ENCODE results near the gene IQCK.

IQCK gene

GRCh38 chr16:19837331-19837980, 119.4 kb downstream of the IQCK start:
- TF ChIP-seq HDGF (IDR thresholded peaks at IDR 0.05; ENCODE audit: borderline replicate concordance) = no peak
- TF ChIP-seq NFRKB (IDR thresholded peaks at IDR 0.05) = no peak
- TF ChIP-seq FOXK2 (IDR thresholded peaks at IDR 0.05) = no peak
- TF ChIP-seq FOXA1 (IDR thresholded peaks at IDR 0.05) = no peak
- no peak for TF ChIP-seq ELF4 (IDR thresholded peaks at IDR 0.05)
- TF ChIP-seq CTBP1 (IDR thresholded peaks at IDR 0.05; ENCODE audit: borderline replicate concordance) = no peak
- no peak for TF ChIP-seq L3MBTL2 (conservative IDR thresholded peaks at IDR 0.05)
- TF ChIP-seq LEF1 (IDR thresholded peaks at IDR 0.05; ENCODE audit: borderline replicate concordance) = no peak
- ChIA-PET POLR2A (no interaction called here), CTCF (interaction anchor here (0.7 kb wide), 1 partner anchor 19 kb away, joined by 3 read pairs; no protein-coding TSS in a partner anchor)
- DNase-seq (ENCODE audit: extremely low spot score) = no peak

GRCh38 chr16:19837984-19838707, 120.1 kb downstream of the IQCK start:
- ChIA-PET POLR2A (no interaction called here), CTCF (interaction anchor here (0.6 to 0.7 kb wide), 2 partner anchors 20 to 28 kb away, joined by 3 to 5 read pairs; no protein-coding TSS in a partner anchor)
- DNase-seq (ENCODE audit: extremely low spot score) = no peak
- no peak for TF ChIP-seq FOXA1 (IDR thresholded peaks at IDR 0.05)
- TF ChIP-seq ELF4 (IDR thresholded peaks at IDR 0.05) = no peak
- no peak for TF ChIP-seq FOXM1 (IDR thresholded peaks at IDR 0.05; ENCODE audit: borderline replicate concordance)
- TF ChIP-seq ZNF384 (IDR thresholded peaks at IDR 0.05) = no peak

DNA sequence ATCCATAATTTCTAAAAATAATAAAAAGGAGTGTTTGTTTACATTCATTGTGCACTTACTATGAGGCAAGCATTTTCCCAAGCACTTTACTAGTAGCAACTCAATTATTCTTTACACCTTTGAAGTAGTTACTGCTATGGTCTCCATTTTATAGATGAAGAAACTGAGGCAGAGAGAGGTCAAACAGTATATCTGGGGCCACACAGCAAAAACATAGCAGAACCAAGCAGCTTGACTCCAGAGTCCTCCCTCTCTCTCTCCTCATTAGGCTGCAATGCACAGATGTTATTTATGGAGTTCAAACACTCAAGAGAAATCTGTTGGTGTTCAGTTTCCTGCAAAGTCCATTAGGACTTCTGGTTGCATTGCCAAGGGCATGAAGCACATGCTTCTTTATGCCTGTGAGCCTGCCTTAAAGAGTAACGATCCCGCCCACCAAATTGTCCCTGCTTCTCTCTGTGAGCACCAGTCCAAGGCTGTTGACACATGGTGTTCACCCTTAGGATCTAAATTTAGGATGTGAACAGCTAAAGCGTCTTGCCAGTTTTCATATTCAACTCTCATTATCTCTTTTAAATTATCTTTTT, 122.5 kb downstream of the IQCK start:
- no peak for DNase-seq (ENCODE audit: extremely low spot score)
- ChIA-PET POLR2A (no interaction called here), CTCF (no interaction called here)
- TF ChIP-seq CTBP1 (IDR thresholded peaks at IDR 0.05; ENCODE audit: borderline replicate concordance) = no peak
- no peak for TF ChIP-seq SP1 (IDR thresholded peaks at IDR 0.05)
- no peak for TF ChIP-seq ZNF384 (IDR thresholded peaks at IDR 0.05)
- no peak for TF ChIP-seq FOXM1 (IDR thresholded peaks at IDR 0.05; ENCODE audit: borderline replicate concordance)

GRCh38 chr16:19841184-19841583, 123.1 kb downstream of the IQCK start:
- ChIA-PET POLR2A (no interaction called here), CTCF (interaction anchor here (0.6 kb wide), 2 partner anchors 66 to 67 kb away, joined by 3 to 9 read pairs; no protein-coding TSS in a partner anchor)
- no peak for DNase-seq (ENCODE audit: extremely low spot score)
- TF ChIP-seq NFRKB (IDR thresholded peaks at IDR 0.05) (no peak), SUZ12 (IDR thresholded peaks at IDR 0.05) (no peak), PKNOX1 (IDR thresholded peaks at IDR 0.05) (no peak), HDGF (IDR thresholded peaks at IDR 0.05; ENCODE audit: borderline replicate concordance) (no peak), FOXM1 (IDR thresholded peaks at IDR 0.05; ENCODE audit: borderline replicate concordance) (no peak), LEF1 (IDR thresholded peaks at IDR 0.05; ENCODE audit: borderline replicate concordance) (no peak), CTBP1 (IDR thresholded peaks at IDR 0.05; ENCODE audit: borderline replicate concordance) (no peak), ZNF384 (IDR thresholded peaks at IDR 0.05) (no peak), ARNT (IDR thresholded peaks at IDR 0.05) (no peak), TARDBP (IDR thresholded peaks at IDR 0.05) (no peak), SP1 (IDR thresholded peaks at IDR 0.05) (no peak), L3MBTL2 (conservative IDR thresholded peaks at IDR 0.05) (no peak)

DNA sequence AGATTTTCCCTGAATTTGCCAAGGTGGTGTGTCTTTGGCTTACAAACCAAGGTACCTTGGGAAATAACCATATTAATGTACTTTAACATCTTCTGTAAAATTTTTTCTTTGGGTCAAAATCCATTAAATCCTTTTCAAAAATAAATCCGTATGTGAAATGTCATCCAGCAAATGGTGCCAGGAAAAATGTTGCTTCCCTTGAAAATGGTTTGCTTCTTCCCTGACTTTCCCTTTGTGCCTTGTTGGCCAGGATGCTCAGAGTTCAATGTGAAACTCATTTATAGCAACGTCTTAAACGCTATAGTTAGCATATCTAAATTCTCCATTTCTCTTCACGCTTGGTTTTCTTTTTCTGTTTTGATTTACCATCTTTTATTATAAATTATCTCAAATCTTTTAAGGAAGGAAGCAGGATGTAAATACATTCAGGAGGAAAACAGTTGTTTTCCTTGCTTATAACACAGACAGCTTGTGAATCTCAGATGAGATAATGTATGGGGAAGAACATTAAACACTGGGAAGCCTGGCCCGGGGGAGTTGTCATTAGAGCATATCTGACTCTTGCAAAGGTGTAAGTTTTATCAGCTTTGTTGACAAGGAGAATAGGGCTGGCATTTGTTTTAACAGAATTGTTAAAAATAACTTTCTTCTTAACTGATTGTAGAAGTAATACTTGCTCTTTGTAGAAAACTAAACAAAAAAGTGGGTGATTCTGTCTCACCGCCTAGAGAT, 124.5 kb downstream of the IQCK start:
- ChIA-PET POLR2A (no interaction called here), CTCF (no interaction called here)
- TF ChIP-seq ARNT (IDR thresholded peaks at IDR 0.05) (no peak), PKNOX1 (IDR thresholded peaks at IDR 0.05) (no peak), SUZ12 (IDR thresholded peaks at IDR 0.05) (no peak), L3MBTL2 (conservative IDR thresholded peaks at IDR 0.05) (no peak), FOXK2 (IDR thresholded peaks at IDR 0.05) (no peak), FOXM1 (IDR thresholded peaks at IDR 0.05; ENCODE audit: borderline replicate concordance) (no peak), SP1 (IDR thresholded peaks at IDR 0.05) (no peak), HDGF (IDR thresholded peaks at IDR 0.05; ENCODE audit: borderline replicate concordance) (no peak), FOXA1 (IDR thresholded peaks at IDR 0.05) (no peak), BHLHE40 (IDR thresholded peaks at IDR 0.05; ENCODE audit: borderline replicate concordance) (no peak), ZNF384 (IDR thresholded peaks at IDR 0.05) (no peak), CTBP1 (IDR thresholded peaks at IDR 0.05; ENCODE audit: borderline replicate concordance) (no peak), NFRKB (IDR thresholded peaks at IDR 0.05) (no peak), ELF4 (IDR thresholded peaks at IDR 0.05) (no peak), LEF1 (IDR thresholded peaks at IDR 0.05; ENCODE audit: borderline replicate concordance) (no peak)
- no peak for DNase-seq (ENCODE audit: extremely low spot score)

- DNase-seq (ENCODE audit: extremely low spot score) = no peak
- CTCF ChIA-PET = no interaction called here
- TF ChIP-seq SUZ12 (IDR thresholded peaks at IDR 0.05) (no peak), PKNOX1 (IDR thresholded peaks at IDR 0.05) (no peak), NFRKB (IDR thresholded peaks at IDR 0.05) (no peak), ELF4 (IDR thresholded peaks at IDR 0.05) (no peak), ARNT (IDR thresholded peaks at IDR 0.05) (no peak), FOXA1 (IDR thresholded peaks at IDR 0.05) (no peak)
- POLR2A ChIA-PET = no interaction called here
Measured at GRCh38 chr16:19843371-19843770, 125.3 kb downstream of the IQCK start.
